Measurements from ENCODE around the gene SEC14L1.

- TF ChIP-seq POLR2A (IDR thresholded peaks at IDR 0.05) (no peak), CTCF (IDR thresholded peaks at IDR 0.05) (peak in 3 of 4 experiments; percentile 47 to 63 (median 51)), POLR2AphosphoS5 (IDR thresholded peaks at IDR 0.05) (no peak), EP300 (IDR thresholded peaks at IDR 0.05) (no peak)
These were observed 67.5 kb downstream of the SEC14L1 start for GRCh38 chr17:77208217-77208808.
